Measurements from ENCODE around the gene PDCD10.

Gene PDCD10

GRCh38 chr3:167734498-167735232, at the start of gene PDCD10 (continued):
- TF ChIP-seq ZNF449 (tag by site-specific recombination; IDR thresholded peaks at IDR 0.05) (no peak), ZNF2 (tag by site-specific recombination; IDR thresholded peaks at IDR 0.05) (peak; percentile 73), PBX3 (CRISPR knock-in tag; IDR thresholded peaks at IDR 0.05) (no peak), ZNF10 (tag by site-specific recombination; IDR thresholded peaks at IDR 0.05) (no peak), ZBTB11 (tag by site-specific recombination; conservative IDR thresholded peaks at IDR 0.05; ENCODE audit: low read depth) (peak; percentile 94), ZNF248 (tag by site-specific recombination; IDR thresholded peaks at IDR 0.05) (no peak), ZNF133 (tag by site-specific recombination; IDR thresholded peaks at IDR 0.05) (no peak), BCL11B (tag by site-specific recombination; IDR thresholded peaks at IDR 0.05; ENCODE audit: low read depth) (peak; percentile 67; the same call in 1 of the 2 replicates), ZFHX2 (tag by site-specific recombination; conservative IDR thresholded peaks at IDR 0.05) (peak; percentile 67), GLI4 (tag by site-specific recombination; IDR thresholded peaks at IDR 0.05) (0 out of 2 replicates have a peak, but pooled peaks have one; percentile 66), HOXA7 (CRISPR knock-in tag; IDR thresholded peaks at IDR 0.05; ENCODE audit: borderline replicate concordance) (no peak), ZNF16 (tag by site-specific recombination; IDR thresholded peaks at IDR 0.05; ENCODE audit: low read depth) (no peak), ZNF664 (tag by site-specific recombination; IDR thresholded peaks at IDR 0.05) (no peak), ZNF18 (tag by site-specific recombination; IDR thresholded peaks at IDR 0.05) (peak; percentile 91), OSR2 (tag by site-specific recombination; IDR thresholded peaks at IDR 0.05) (no peak), ZBTB49 (tag by site-specific recombination; IDR thresholded peaks at IDR 0.05; ENCODE audit: low read depth) (no peak), ZNF132 (tag by site-specific recombination; IDR thresholded peaks at IDR 0.05; ENCODE audit: borderline replicate concordance) (no peak), SP2 (tag by site-specific recombination; IDR thresholded peaks at IDR 0.05) (peak; percentile 97), KLF8 (tag by site-specific recombination; IDR thresholded peaks at IDR 0.05) (no peak; the same call in none of the 2 replicates), ZIC2 (tag by site-specific recombination; IDR thresholded peaks at IDR 0.05) (no peak), ZBTB8A (tag by site-specific recombination; IDR thresholded peaks at IDR 0.05) (peak; percentile 99), ZNF239 (tag by site-specific recombination; IDR thresholded peaks at IDR 0.05) (no peak), ZNF580 (tag by site-specific recombination; IDR thresholded peaks at IDR 0.05) (peak; percentile 91), ZNF701 (tag by site-specific recombination; IDR thresholded peaks at IDR 0.05) (no peak), BCL6B (tag by site-specific recombination; IDR thresholded peaks at IDR 0.05) (no peak), KLF16 (tag by site-specific recombination; IDR thresholded peaks at IDR 0.05) (no peak)
